HUES48 (cell line): ENCODE measurements around the gene CASP2.

ENCODE experiments used
- H3K27ac ChIP-seq: one replicate; pipeline ENCODE4 v1.7.0; 2013; ENCODE audit warnings: low read depth, low read length, inconsistent platforms
- H3K27me3 ChIP-seq: 2 replicates; pipeline ENCODE4 v1.6.1; 2013; ENCODE audit warnings: mild to moderate bottlenecking, low read length; ENCODE audit not compliant: control insufficient read depth, insufficient read depth
- H3K36me3 ChIP-seq: 2 replicates; pipeline ENCODE4 v1.6.1; 2013; ENCODE audit warnings: low read length; ENCODE audit not compliant: control insufficient read depth, insufficient read depth
- H3K4me1 ChIP-seq: 2 replicates; pipeline ENCODE4 v1.6.1; 2013; ENCODE audit warnings: mild to moderate bottlenecking, low read length; ENCODE audit not compliant: control insufficient read depth, insufficient read depth
- H3K4me3 ChIP-seq: 2 replicates; pipeline ENCODE4 v1.5.1; 2013; ENCODE audit warnings: mild to moderate bottlenecking, low read depth, low read length
- H3K9ac ChIP-seq: 2 replicates; pipeline ENCODE4 v1.6.1; 2013; ENCODE audit warnings: mild to moderate bottlenecking, low read depth, low read length, moderate library complexity
- H3K9me3 ChIP-seq: 2 replicates; pipeline ENCODE4 v1.6.1; 2013; ENCODE audit warnings: low read length; ENCODE audit not compliant: control insufficient read depth, insufficient read depth

Gene CASP2

GRCh38 chr7:143337216-143337615 is 49.1 kb downstream of the CASP2 start:
- Histone ChIP-seq H3K36me3 (no peaks in the 10 kb centered on the region), H3K9ac (no peak overlapping the region), H3K27me3 (no peaks in the 10 kb centered on the region), H3K27ac (no peak overlapping the region), H3K4me1 (no peaks in the 10 kb centered on the region), H3K9me3 (no peaks in the 10 kb centered on the region), H3K4me3 (no peak overlapping the region)

- Histone ChIP-seq H3K4me3 (no peak overlapping the region), H3K9ac (no peak overlapping the region), H3K4me1 (peaks cover 4% of the 10 kb centered on the region), H3K36me3 (no peaks in the 10 kb centered on the region), H3K27ac (no peak overlapping the region), H3K27me3 (peaks cover 7% of the 10 kb centered on the region), H3K9me3 (no peaks in the 10 kb centered on the region)
Observed at GRCh38 chr7:143341842-143342241, 53.7 kb downstream of the CASP2 start.

GRCh38 chr7:143343596-143343995 is 55.4 kb downstream of the CASP2 start:
- H3K4me1 ChIP-seq, result peaks cover 4% of the 10 kb centered on the region
- no peak overlapping the region for H3K4me3 ChIP-seq
- H3K9ac ChIP-seq, result no peak overlapping the region
- no peak overlapping the region for H3K27ac ChIP-seq
- H3K9me3 ChIP-seq, result no peaks in the 10 kb centered on the region
- peaks cover 9% of the 10 kb centered on the region for H3K27me3 ChIP-seq
- H3K36me3 ChIP-seq, result no peaks in the 10 kb centered on the region

- Histone ChIP-seq H3K4me1 (peaks cover 4% of the 10 kb centered on the region), H3K4me3 (peak overlapping the region; percentile 51), H3K9ac (no peak overlapping the region), H3K36me3 (no peaks in the 10 kb centered on the region), H3K27me3 (peaks cover 9% of the 10 kb centered on the region), H3K9me3 (no peaks in the 10 kb centered on the region), H3K27ac (peak overlapping the region; percentile 29)
Observed at GRCh38 chr7:143345428-143345900, 57.3 kb downstream of the CASP2 start.

GRCh38 chr7:143346018-143346417 is 57.9 kb downstream of the CASP2 start:
- Histone ChIP-seq H3K9ac (no peak overlapping the region), H3K9me3 (no peaks in the 10 kb centered on the region), H3K27ac (no peak overlapping the region), H3K36me3 (no peaks in the 10 kb centered on the region), H3K4me1 (peaks cover 4% of the 10 kb centered on the region), H3K4me3 (peak overlapping the region; percentile 51; the same call in 1 of the 2 replicates), H3K27me3 (peaks cover 9% of the 10 kb centered on the region)

- Histone ChIP-seq H3K9me3 (no peaks in the 10 kb centered on the region), H3K9ac (no peak overlapping the region), H3K27me3 (peaks cover 9% of the 10 kb centered on the region), H3K4me3 (no peak overlapping the region), H3K36me3 (no peaks in the 10 kb centered on the region), H3K27ac (no peak overlapping the region), H3K4me1 (peaks cover 4% of the 10 kb centered on the region)
Observed at GRCh38 chr7:143347950-143348349, 59.8 kb downstream of the CASP2 start.

- H3K4me3 ChIP-seq, result no peak overlapping the region
- H3K36me3 ChIP-seq, result peaks cover 5% of the 10 kb centered on the region
- H3K27me3 ChIP-seq, result peaks cover 9% of the 10 kb centered on the region
- no peaks in the 10 kb centered on the region; the same call in 1 of the 2 replicates for H3K4me1 ChIP-seq
- no peak overlapping the region for H3K9ac ChIP-seq
- H3K9me3 ChIP-seq, result no peaks in the 10 kb centered on the region
- no peak overlapping the region for H3K27ac ChIP-seq
Observed at GRCh38 chr7:143351060-143351459, 62.9 kb downstream of the CASP2 start.

GRCh38 chr7:143351574-143351973 is 63.4 kb downstream of the CASP2 start:
- no peak overlapping the region for H3K9ac ChIP-seq
- H3K27ac ChIP-seq, result no peak overlapping the region
- H3K9me3 ChIP-seq, result no peaks in the 10 kb centered on the region
- H3K4me3 ChIP-seq, result no peak overlapping the region
- H3K4me1 ChIP-seq, result no peaks in the 10 kb centered on the region; the same call in 1 of the 2 replicates
- H3K36me3 ChIP-seq, result peaks cover 10% of the 10 kb centered on the region
- H3K27me3 ChIP-seq, result peaks cover 5% of the 10 kb centered on the region

- Histone ChIP-seq H3K9me3 (no peaks in the 10 kb centered on the region), H3K27me3 (no peaks in the 10 kb centered on the region), H3K27ac (peak overlapping the region; percentile 35), H3K4me1 (no peaks in the 10 kb centered on the region; the same call in 1 of the 2 replicates), H3K36me3 (peaks cover 17% of the 10 kb centered on the region), H3K9ac (no peak overlapping the region), H3K4me3 (no peak overlapping the region)
Observed at GRCh38 chr7:143352531-143353002, 64.4 kb downstream of the CASP2 start.

- H3K27ac ChIP-seq, result no peak overlapping the region
- H3K27me3 ChIP-seq, result no peaks in the 10 kb centered on the region
- H3K4me3 ChIP-seq, result no peak overlapping the region
- peaks cover 35% of the 10 kb centered on the region for H3K36me3 ChIP-seq
- H3K4me1 ChIP-seq, result no peaks in the 10 kb centered on the region; the same call in 1 of the 2 replicates
- no peaks in the 10 kb centered on the region for H3K9me3 ChIP-seq
- no peak overlapping the region for H3K9ac ChIP-seq
Observed at GRCh38 chr7:143354376-143354775, 66.2 kb downstream of the CASP2 start.

GRCh38 chr7:143354965-143355364 is 66.8 kb downstream of the CASP2 start:
- H3K27me3 ChIP-seq, result no peaks in the 10 kb centered on the region
- H3K27ac ChIP-seq, result no peak overlapping the region
- H3K4me1 ChIP-seq, result no peaks in the 10 kb centered on the region; the same call in 1 of the 2 replicates
- H3K4me3 ChIP-seq, result no peak overlapping the region
- peaks cover 40% of the 10 kb centered on the region for H3K36me3 ChIP-seq
- no peak overlapping the region for H3K9ac ChIP-seq
- no peaks in the 10 kb centered on the region for H3K9me3 ChIP-seq
